GM23248 (cell line): Measurements from ENCODE around the gene CACNA1E. TPM values are rescaled to one million over a fixed set of nuclear protein-coding genes. Genes with fewer than 3 reads are reported as not detected.

Experiments used
- DNase-seq: peaks from one replicate; pipeline ENCODE4 v3.0.0-alpha.2; 2015
- H2AFZ ChIP-seq: fragments of 200-600 bp; sonication (generic); 2 replicates; pipeline ENCODE4 v1.6.1; 2016; ENCODE audit warnings: antibody characterized with exemption
- H3F3A ChIP-seq: fragments of 200-600 bp; sonication (generic); 2 replicates; pipeline ENCODE4 v1.6.1; 2016; ENCODE audit warnings: mild to moderate bottlenecking, antibody characterized with exemption, mixed run types; ENCODE audit not compliant: insufficient read depth
- H3K27ac ChIP-seq: fragments of 200-600 bp; sonication (generic); 2 replicates; pipeline ENCODE4 v1.5.1; 2016; ENCODE audit warnings: mild to moderate bottlenecking
- H3K27me3 ChIP-seq: fragments of 200-600 bp; sonication (generic); replicated peaks from 2 replicates; pipeline ENCODE4 v1.6.1; 2016; ENCODE audit warnings: mild to moderate bottlenecking; ENCODE audit not compliant: insufficient read depth
- H3K36me3 ChIP-seq: fragments of 200-600 bp; sonication (generic); 2 replicates; pipeline ENCODE4 v1.6.1; 2016; ENCODE audit warnings: low read depth, mild to moderate bottlenecking
- H3K4me1 ChIP-seq: fragments of 200-600 bp; sonication (generic); 2 replicates; pipeline ENCODE4 v1.6.1; 2016; ENCODE audit warnings: mild to moderate bottlenecking; ENCODE audit not compliant: insufficient read depth
- H3K4me2 ChIP-seq: fragments of 200-600 bp; sonication (generic); one replicate; pipeline ENCODE4 v1.6.1; 2016; ENCODE audit warnings: mild to moderate bottlenecking; ENCODE audit not compliant: unreplicated experiment
- H3K4me3 ChIP-seq: fragments of 200-600 bp; sonication (generic); 2 replicates; pipeline ENCODE4 v1.5.1; 2016; ENCODE audit warnings: mild to moderate bottlenecking
- H3K79me2 ChIP-seq: fragments of 200-600 bp; sonication (generic); 2 replicates; pipeline ENCODE4 v1.6.1; 2016; ENCODE audit warnings: mild to moderate bottlenecking; ENCODE audit not compliant: insufficient read depth
- H3K9ac ChIP-seq: fragments of 200-600 bp; sonication (generic); 2 replicates; pipeline ENCODE4 v1.6.1; 2016; ENCODE audit warnings: mild to moderate bottlenecking
- H3K9me2 ChIP-seq: fragments of 200-600 bp; sonication (generic); 2 replicates; pipeline ENCODE4 v1.6.1; 2016; ENCODE audit warnings: mixed run types, mild to moderate bottlenecking, moderate library complexity; ENCODE audit not compliant: insufficient read depth
- H3K9me3 ChIP-seq: fragments of 200-600 bp; sonication (generic); one replicate; pipeline ENCODE4 v1.6.1; 2017; ENCODE audit warnings: low read depth
- H4K20me1 ChIP-seq: fragments of 200-600 bp; sonication (generic); 2 replicates; pipeline ENCODE4 v1.6.0; 2016; ENCODE audit not compliant: insufficient read depth
- EZH2 ChIP-seq: fragments of 200-600 bp; sonication (generic); IDR thresholded peaks from 2 replicates; pipeline ENCODE4 v1.6.1; 2018; ENCODE audit warnings: antibody characterized with exemption, mild to moderate bottlenecking; ENCODE audit not compliant: insufficient read depth, poor library complexity, severe bottlenecking
- EZH2phosphoT487 ChIP-seq: fragments of 200-600 bp; sonication (generic); IDR thresholded peaks from 2 replicates; pipeline ENCODE4 v1.6.1; 2018; ENCODE audit warnings: antibody characterized with exemption, moderate library complexity, mild to moderate bottlenecking, low read depth; ENCODE audit not compliant: insufficient read depth
- WGBS, 2 experiments: methylation state at CpG; one replicate each; pipeline ENCODE4 v1.1.6; 2015 to 2017; ENCODE audit warnings: low lambda C conversion rate in 2 of 2, low coverage in 1 of 2; ENCODE audit errors: missing lambda C conversion rate in 2 of 2; 5-methylcytosine and 5-hydroxymethylcytosine counted together
- in situ Hi-C: fragments of 300-500 bp; cut with MboI; formaldehyde crosslinking; loops from 2 replicates; pipeline ENCODE4 v1.15.0; 2020
- polyA plus RNA-seq: library from polyadenylated mRNA; unstranded; fragments of >200 nt; fragmentation: Nextera tagmentation; extraction: Ambion mirVana; gene quantifications from 2 replicates; pipeline ENCODE4 v1.2.1, GENCODE V29; 2016
- total RNA-seq: library from RNA; depleted of rRNA; stranded (reverse); fragments of >200 nt; shearing (Covaris generic); gene quantifications from 2 replicates; pipeline ENCODE4 v1.2.3, GENCODE V29; 2014

CACNA1E gene
- total and polyA plus RNA-seq, 2 experiments from 2014 or later = not detected

GRCh38 chr1:181685211-181685610 lies 201.9 kb downstream of the CACNA1E start:
- H3K9me3 ChIP-seq = no peaks in the 10 kb centered on the region
- no peak overlapping the region for H3K4me2 ChIP-seq
- no peaks in the 10 kb centered on the region for H3K9me2 ChIP-seq
- no peak overlapping the region for H3K27ac ChIP-seq
- H3K79me2 ChIP-seq = no peaks in the 10 kb centered on the region
- no peaks in the 10 kb centered on the region for H3K27me3 ChIP-seq
- no peak overlapping the region for H3K4me3 ChIP-seq
- DNase-seq = no peak
- no peak overlapping the region for H2AFZ ChIP-seq
- no peak overlapping the region for H3K9ac ChIP-seq
- TF ChIP-seq EZH2 (no peak), EZH2phosphoT487 (no peak)
- no peaks in the 10 kb centered on the region for H3K36me3 ChIP-seq
- H4K20me1 ChIP-seq = no peaks in the 10 kb centered on the region
- no peaks in the 10 kb centered on the region for H3K4me1 ChIP-seq
- WGBS, 2 experiments = 4 to 11% methylated on average over 2 of the region's 2 CpGs
- in situ Hi-C loops = no loop called here
- H3F3A ChIP-seq = no peaks in the 10 kb centered on the region

GRCh38 chr1:181701891-181702290 lies 218.6 kb downstream of the CACNA1E start:
- H3K4me1 ChIP-seq = no peaks in the 10 kb centered on the region
- TF ChIP-seq EZH2phosphoT487 (no peak), EZH2 (no peak)
- no peak overlapping the region for H3K4me2 ChIP-seq
- no peak overlapping the region for H3K27ac ChIP-seq
- H3K9me2 ChIP-seq = no peaks in the 10 kb centered on the region
- no peak for DNase-seq
- no peaks in the 10 kb centered on the region for H3F3A ChIP-seq
- no peaks in the 10 kb centered on the region for H3K27me3 ChIP-seq
- H2AFZ ChIP-seq = no peak overlapping the region
- no peaks in the 10 kb centered on the region for H3K9me3 ChIP-seq
- H3K79me2 ChIP-seq = no peaks in the 10 kb centered on the region
- H4K20me1 ChIP-seq = no peaks in the 10 kb centered on the region
- H3K9ac ChIP-seq = no peak overlapping the region
- no peak overlapping the region for H3K4me3 ChIP-seq
- H3K36me3 ChIP-seq = no peaks in the 10 kb centered on the region
- WGBS, 2 experiments = 0 to 7% methylated on average over 1 of the region's 1 CpG
- in situ Hi-C loops = no loop called here

GRCh38 chr1:181704546-181704945 lies 221.2 kb downstream of the CACNA1E start:
- Histone ChIP-seq H3K4me3 (no peak overlapping the region), H2AFZ (no peak overlapping the region), H3K4me2 (no peak overlapping the region), H3K4me1 (no peaks in the 10 kb centered on the region), H3K79me2 (no peaks in the 10 kb centered on the region), H4K20me1 (no peaks in the 10 kb centered on the region), H3K27ac (no peak overlapping the region), H3K9ac (no peak overlapping the region), H3K9me3 (no peaks in the 10 kb centered on the region), H3F3A (no peaks in the 10 kb centered on the region), H3K9me2 (no peaks in the 10 kb centered on the region), H3K36me3 (no peaks in the 10 kb centered on the region), H3K27me3 (no peaks in the 10 kb centered on the region)
- WGBS, 2 experiments = 16% methylated on average over 7 to 8 of the region's 8 CpGs
- TF ChIP-seq EZH2phosphoT487 (no peak), EZH2 (no peak)
- no peak for DNase-seq
- in situ Hi-C loops = no loop called here

GRCh38 chr1:181711820-181712219 lies 228.5 kb downstream of the CACNA1E start:
- Histone ChIP-seq H3K27me3 (no peaks in the 10 kb centered on the region), H3K4me2 (no peak overlapping the region), H4K20me1 (no peaks in the 10 kb centered on the region), H3K4me3 (no peak overlapping the region), H3K79me2 (no peaks in the 10 kb centered on the region), H3K9me3 (no peaks in the 10 kb centered on the region), H3K27ac (no peak overlapping the region), H3K36me3 (no peaks in the 10 kb centered on the region), H3K9ac (no peak overlapping the region), H2AFZ (no peak overlapping the region), H3F3A (no peaks in the 10 kb centered on the region), H3K4me1 (no peaks in the 10 kb centered on the region), H3K9me2 (no peaks in the 10 kb centered on the region)
- no peak for DNase-seq
- in situ Hi-C loops = no loop called here
- TF ChIP-seq EZH2phosphoT487 (no peak), EZH2 (no peak)
- WGBS, 2 experiments = 23 to 32% methylated on average over 4 of the region's 4 CpGs

- TF ChIP-seq EZH2phosphoT487 (no peak), EZH2 (no peak)
- DNase-seq = no peak
- no peaks in the 10 kb centered on the region for H3K9me2 ChIP-seq
- H3K9ac ChIP-seq = no peak overlapping the region
- no peak overlapping the region for H3K4me3 ChIP-seq
- H3K27ac ChIP-seq = no peak overlapping the region
- H3K36me3 ChIP-seq = no peaks in the 10 kb centered on the region
- H3F3A ChIP-seq = no peaks in the 10 kb centered on the region
- no peak overlapping the region for H3K4me2 ChIP-seq
- no peaks in the 10 kb centered on the region for H3K27me3 ChIP-seq
- H4K20me1 ChIP-seq = no peaks in the 10 kb centered on the region
- H3K9me3 ChIP-seq = no peaks in the 10 kb centered on the region
- in situ Hi-C loops = no loop called here
- no peak overlapping the region for H2AFZ ChIP-seq
- no peaks in the 10 kb centered on the region for H3K4me1 ChIP-seq
- H3K79me2 ChIP-seq = no peaks in the 10 kb centered on the region
- 2 to 5% methylated on average over 8 to 9 of the region's 9 CpGs for WGBS, 2 experiments
Measured at GRCh38 chr1:181712711-181713110, 229.4 kb downstream of the CACNA1E start.
